Adrenal gland (tissue), 5 donors: Measurements from ENCODE around the gene LMAN2.

Source experiments
- POLR2A ChIP-seq, 2 donors: fragments of 450-650 bp; IDR thresholded peaks; one replicate each; pipeline ENCODE4 v1.6.1; 2017; ENCODE audit warnings: antibody characterized with exemption in 2 of 2, mild to moderate bottlenecking in 2 of 2, moderate library complexity in 1 of 2
- TF ChIP-seq, protein P1 (sequence below), 6 experiments: fragments of 450-650 bp in 4 of 6; fragments of 200-600 bp in 2 of 6; sonication (generic) in 1 of 6; IDR thresholded peaks; 1 replicate in 5 of 6; 2 replicates in 1 of 6; pipeline versions ENCODE4 v1.5.1 to v1.8.0; 2016 to 2021; ENCODE audit warnings: antibody characterized with exemption in 6 of 6, mild to moderate bottlenecking in 2 of 6, moderate library complexity in 1 of 6
- donor health status: DM: no; HTN: no; CAD: no.

DNA sequence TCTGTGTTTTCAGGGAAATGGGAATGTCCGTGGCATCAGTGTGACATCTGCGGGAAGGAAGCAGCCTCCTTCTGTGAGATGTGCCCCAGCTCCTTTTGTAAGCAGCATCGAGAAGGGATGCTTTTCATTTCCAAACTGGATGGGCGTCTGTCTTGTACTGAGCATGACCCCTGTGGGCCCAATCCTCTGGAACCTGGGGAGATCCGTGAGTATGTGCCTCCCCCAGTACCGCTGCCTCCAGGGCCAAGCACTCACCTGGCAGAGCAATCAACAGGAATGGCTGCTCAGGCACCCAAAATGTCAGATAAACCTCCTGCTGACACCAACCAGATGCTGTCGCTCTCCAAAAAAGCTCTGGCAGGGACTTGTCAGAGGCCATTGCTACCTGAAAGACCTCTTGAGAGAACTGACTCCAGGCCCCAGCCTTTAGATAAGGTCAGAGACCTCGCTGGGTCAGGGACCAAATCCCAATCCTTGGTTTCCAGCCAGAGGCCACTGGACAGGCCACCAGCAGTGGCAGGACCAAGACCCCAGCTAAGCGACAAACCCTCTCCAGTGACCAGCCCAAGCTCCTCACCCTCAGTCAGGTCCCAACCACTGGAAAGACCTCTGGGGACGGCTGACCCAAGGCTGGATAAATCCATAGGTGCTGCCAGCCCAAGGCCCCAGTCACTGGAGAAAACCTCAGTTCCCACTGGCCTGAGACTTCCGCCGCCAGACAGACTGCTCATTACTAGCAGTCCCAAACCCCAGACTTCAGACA is 57.5 kb downstream of the LMAN2 start:
- TF ChIP-seq, protein P1, sequence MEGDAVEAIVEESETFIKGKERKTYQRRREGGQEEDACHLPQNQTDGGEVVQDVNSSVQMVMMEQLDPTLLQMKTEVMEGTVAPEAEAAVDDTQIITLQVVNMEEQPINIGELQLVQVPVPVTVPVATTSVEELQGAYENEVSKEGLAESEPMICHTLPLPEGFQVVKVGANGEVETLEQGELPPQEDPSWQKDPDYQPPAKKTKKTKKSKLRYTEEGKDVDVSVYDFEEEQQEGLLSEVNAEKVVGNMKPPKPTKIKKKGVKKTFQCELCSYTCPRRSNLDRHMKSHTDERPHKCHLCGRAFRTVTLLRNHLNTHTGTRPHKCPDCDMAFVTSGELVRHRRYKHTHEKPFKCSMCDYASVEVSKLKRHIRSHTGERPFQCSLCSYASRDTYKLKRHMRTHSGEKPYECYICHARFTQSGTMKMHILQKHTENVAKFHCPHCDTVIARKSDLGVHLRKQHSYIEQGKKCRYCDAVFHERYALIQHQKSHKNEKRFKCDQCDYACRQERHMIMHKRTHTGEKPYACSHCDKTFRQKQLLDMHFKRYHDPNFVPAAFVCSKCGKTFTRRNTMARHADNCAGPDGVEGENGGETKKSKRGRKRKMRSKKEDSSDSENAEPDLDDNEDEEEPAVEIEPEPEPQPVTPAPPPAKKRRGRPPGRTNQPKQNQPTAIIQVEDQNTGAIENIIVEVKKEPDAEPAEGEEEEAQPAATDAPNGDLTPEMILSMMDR (IDR thresholded peaks at IDR 0.05) = no peak
- no peak for TF ChIP-seq POLR2A (IDR thresholded peaks at IDR 0.05)
